Measurements from ENCODE around the gene LPP.
"Not testable (repeated sequence)": the region's sequence is repeated elsewhere in the genome, so short reads cannot be mapped to it uniquely, and the experiment has no call there.

The LPP gene

GRCh38 chr3:188154014-188154808, at the start of gene LPP:
Gene LPP (plus strand): TSS chr3:188154157. CDS start chr3:188406121, 251,964 bp downstream.
- DNase-seq = peak; percentile 89 to 90

- no peak for DNase-seq
These were observed 48.0 kb upstream of the LPP start for GRCh38 chr3:188106006-188106405.

GRCh38 chr3:188106454-188106853, 47.5 kb upstream of the LPP start:
- no peak for DNase-seq

GRCh38 chr3:188106887-188107830, 46.8 kb upstream of the LPP start:
- no peak for DNase-seq

GRCh38 chr3:188108703-188109412, 45.1 kb upstream of the LPP start:
- no peak for DNase-seq

GRCh38 chr3:188111002-188111584, 42.9 kb upstream of the LPP start:
- no peak for DNase-seq

- no peak for DNase-seq
These were observed 40.2 kb upstream of the LPP start for GRCh38 chr3:188113756-188114155.

GRCh38 chr3:188119846-188120245, 34.1 kb upstream of the LPP start:
- no peak for DNase-seq

GRCh38 chr3:188122571-188123169, 31.3 kb upstream of the LPP start:
- DNase-seq = no peak

- no peak for DNase-seq
These were observed 30.6 kb upstream of the LPP start for GRCh38 chr3:188123170-188123905.

- no peak for DNase-seq
These were observed 29.8 kb upstream of the LPP start for GRCh38 chr3:188124184-188124583.

GRCh38 chr3:188125076-188125475, 28.9 kb upstream of the LPP start:
- DNase-seq = no peak

- DNase-seq = no peak
These were observed 27.7 kb upstream of the LPP start for GRCh38 chr3:188126276-188126675.

GRCh38 chr3:188126934-188127333, 27.0 kb upstream of the LPP start:
- DNase-seq = no peak

GRCh38 chr3:188128905-188129304, 25.1 kb upstream of the LPP start:
- DNase-seq = no peak

GRCh38 chr3:188131023-188131422, 22.9 kb upstream of the LPP start:
- DNase-seq = not testable (repeated sequence)

GRCh38 chr3:188133219-188133618, 20.7 kb upstream of the LPP start:
- DNase-seq = no peak

- DNase-seq = no peak
These were observed 20.3 kb upstream of the LPP start for GRCh38 chr3:188133646-188134045.

- DNase-seq = no peak
These were observed 19.9 kb upstream of the LPP start for GRCh38 chr3:188134079-188134478.

GRCh38 chr3:188134856-188135255, 19.1 kb upstream of the LPP start:
- DNase-seq = no peak

- DNase-seq = no peak
These were observed 18.7 kb upstream of the LPP start for GRCh38 chr3:188135271-188135670.

GRCh38 chr3:188137051-188137450, 16.9 kb upstream of the LPP start:
- no peak for DNase-seq
